SU-DHL-6 (cell line): ENCODE results near the gene PPARA.

Experiments
- H2AFZ ChIP-seq: fragments of 200-600 bp; sonication (generic); 2 replicates; pipeline ENCODE4 v1.6.1; 2014; ENCODE audit warnings: low read depth, mild to moderate bottlenecking, moderate library complexity, mixed read lengths, antibody characterized with exemption, low read length; ENCODE audit not compliant: severe bottlenecking
- H3F3A ChIP-seq: fragments of 200-600 bp; shearing (Covaris generic); 2 replicates; pipeline ENCODE4 v1.6.0; 2016; ENCODE audit warnings: antibody characterized with exemption, mild to moderate bottlenecking; ENCODE audit not compliant: insufficient read depth
- H3K27ac ChIP-seq: fragments of 200-600 bp; sonication (generic); 2 replicates; pipeline ENCODE4 v1.5.1; 2016; ENCODE audit warnings: low read depth, mild to moderate bottlenecking, low read length, moderate library complexity, mixed read lengths
- H3K27me3 ChIP-seq: fragments of 200-600 bp; sonication (generic), shearing (Covaris generic); 2 replicates; pipeline ENCODE4 v1.6.0; 2014; ENCODE audit warnings: mild to moderate bottlenecking, low read length
- H3K36me3 ChIP-seq: fragments of 200-600 bp; sonication (generic); 2 replicates; pipeline ENCODE4 v1.6.1; 2014; ENCODE audit warnings: mild to moderate bottlenecking, low read length, mixed read lengths
- H3K4me2 ChIP-seq: fragments of 300-600, 200-600 bp; shearing (Covaris generic), sonication (generic); 2 replicates; pipeline ENCODE4 v1.6.0; 2014; ENCODE audit warnings: low read length, low read depth, mild to moderate bottlenecking; ENCODE audit not compliant: poor library complexity, severe bottlenecking
- H3K4me3 ChIP-seq: fragments of 200-600 bp; sonication (generic); 2 replicates; pipeline ENCODE4 v1.5.1; 2014; ENCODE audit warnings: antibody characterized with exemption, low read length, mild to moderate bottlenecking, mixed read lengths; ENCODE audit not compliant: insufficient read depth, poor library complexity, severe bottlenecking
- H3K79me2 ChIP-seq: fragments of 200-600 bp; sonication (generic); 2 replicates; pipeline ENCODE4 v1.6.1; 2014; ENCODE audit warnings: mild to moderate bottlenecking, low read length, moderate library complexity; ENCODE audit not compliant: insufficient read depth
- H3K9ac ChIP-seq: fragments of 200-600 bp; sonication (generic); 2 replicates; pipeline ENCODE4 v1.7.0; 2014; ENCODE audit warnings: mild to moderate bottlenecking, low read length
- H3K9me2 ChIP-seq: fragments of 200-600 bp; sonication (generic); replicated peaks from 2 replicates; pipeline ENCODE4 v1.6.1; 2014; ENCODE audit warnings: low read length; ENCODE audit not compliant: insufficient read depth
- H3K9me3 ChIP-seq: fragments of 200-600 bp; sonication (generic); 2 replicates; pipeline ENCODE4 v1.6.1; 2014; ENCODE audit warnings: low read length, mixed read lengths; ENCODE audit not compliant: insufficient read depth
- H4K20me1 ChIP-seq: fragments of 200-600 bp; sonication (generic); 2 replicates; pipeline ENCODE4 v1.6.1; 2014; ENCODE audit warnings: low read depth, mild to moderate bottlenecking, antibody characterized with exemption, low read length, moderate library complexity, mixed read lengths
- CTCF ChIP-seq: fragments of 200-600 bp; sonication (generic); IDR thresholded peaks from one replicate; pipeline ENCODE4 v1.5.1; 2017; ENCODE audit warnings: antibody characterized with exemption, mild to moderate bottlenecking, low read length, moderate library complexity; ENCODE audit not compliant: insufficient read depth, poor library complexity, severe bottlenecking
- EZH2phosphoT487 ChIP-seq: fragments of 200-600 bp; sonication (generic), shearing (Covaris generic); conservative IDR thresholded peaks from 2 replicates; pipeline ENCODE4 v1.6.1; 2018; ENCODE audit warnings: mild to moderate bottlenecking, antibody characterized with exemption, low read length, moderate library complexity, mixed read lengths

The PPARA gene

GRCh38 chr22:46240506-46240905 lies 90.2 kb downstream of the PPARA start:
- no peak overlapping the region for H3K4me3 ChIP-seq
- no peak overlapping the region for H2AFZ ChIP-seq

GRCh38 chr22:46240907-46241306 lies 90.6 kb downstream of the PPARA start:
- Histone ChIP-seq H3K9me3 (no peaks in the 10 kb centered on the region), H3K4me3 (no peak overlapping the region), H3K4me2 (no peak overlapping the region), H3K27me3 (no peaks in the 10 kb centered on the region), H3K9ac (no peak overlapping the region), H3K27ac (no peak overlapping the region), H3F3A (no peaks in the 10 kb centered on the region), H3K9me2 (no peaks in the 10 kb centered on the region), H4K20me1 (no peaks in the 10 kb centered on the region), H3K79me2 (no peaks in the 10 kb centered on the region), H2AFZ (no peak overlapping the region), H3K36me3 (no peaks in the 10 kb centered on the region)
- TF ChIP-seq EZH2phosphoT487 (no peak), CTCF (no peak)

More at GRCh38 chr22:46240506-46240905, 90.2 kb downstream of the PPARA start:
- Histone ChIP-seq H3K9me3 (no peaks in the 10 kb centered on the region), H3K9ac (no peak overlapping the region), H3K27me3 (no peaks in the 10 kb centered on the region), H3F3A (no peaks in the 10 kb centered on the region), H3K9me2 (no peaks in the 10 kb centered on the region), H3K4me2 (no peak overlapping the region), H3K27ac (no peak overlapping the region), H3K79me2 (no peaks in the 10 kb centered on the region), H3K36me3 (no peaks in the 10 kb centered on the region), H4K20me1 (no peaks in the 10 kb centered on the region)
- TF ChIP-seq CTCF (no peak), EZH2phosphoT487 (no peak)

- H3K9ac ChIP-seq, result no peak overlapping the region
- H3K9me3 ChIP-seq, result no peaks in the 10 kb centered on the region
- TF ChIP-seq CTCF, result no peak
- TF ChIP-seq EZH2phosphoT487, result no peak
- H3F3A ChIP-seq, result no peaks in the 10 kb centered on the region
- no peak overlapping the region for H3K4me2 ChIP-seq
- no peaks in the 10 kb centered on the region for H3K9me2 ChIP-seq
- no peaks in the 10 kb centered on the region for H3K36me3 ChIP-seq
- no peak overlapping the region for H3K4me3 ChIP-seq
- H2AFZ ChIP-seq, result no peak overlapping the region
- H4K20me1 ChIP-seq, result no peaks in the 10 kb centered on the region
- no peak overlapping the region for H3K27ac ChIP-seq
- no peaks in the 10 kb centered on the region for H3K27me3 ChIP-seq
- H3K79me2 ChIP-seq, result no peaks in the 10 kb centered on the region
These were observed 91.2 kb downstream of the PPARA start for GRCh38 chr22:46241396-46242007.
